Neuronal stem cell (in vitro differentiated cells): ENCODE results near the gene NAT9.

Experiments used
- DNase-seq: peaks from one replicate; pipeline ENCODE4 v3.0.0-alpha.2; 2013; ENCODE audit warnings: low spot score
- H2AFZ ChIP-seq: one replicate; pipeline ENCODE4 v1.6.1; 2013; ENCODE audit warnings: mild to moderate bottlenecking, low read length, inconsistent platforms
- H2AK5ac ChIP-seq: 2 replicates; pipeline ENCODE4 v1.6.1; 2013; ENCODE audit warnings: low read depth, mild to moderate bottlenecking, inconsistent platforms, low read length, moderate library complexity, mixed read lengths
- H2BK120ac ChIP-seq: 2 replicates; pipeline ENCODE4 v1.6.1; 2013; ENCODE audit warnings: low read depth, mild to moderate bottlenecking, inconsistent platforms, low read length, moderate library complexity, mixed read lengths
- H2BK12ac ChIP-seq: one replicate; pipeline ENCODE4 v1.6.1; 2013; ENCODE audit warnings: low read length, inconsistent platforms
- H2BK15ac ChIP-seq: 2 replicates; pipeline ENCODE4 v1.6.1; 2013; ENCODE audit warnings: mild to moderate bottlenecking, low read length, inconsistent platforms, mixed read lengths
- H2BK5ac ChIP-seq: one replicate; pipeline ENCODE4 v1.6.1; 2013; ENCODE audit warnings: inconsistent platforms, mild to moderate bottlenecking, low read length, moderate library complexity
- H3K14ac ChIP-seq: one replicate; pipeline ENCODE4 v1.6.1; 2013; ENCODE audit warnings: low read length, inconsistent platforms
- H3K18ac ChIP-seq: 2 replicates; pipeline ENCODE4 v1.6.1; 2013; ENCODE audit warnings: low read length, inconsistent platforms
- H3K23ac ChIP-seq: 2 replicates; pipeline ENCODE4 v1.6.1; 2013; ENCODE audit warnings: low read depth, mild to moderate bottlenecking, mixed read lengths, low read length, inconsistent platforms; ENCODE audit not compliant: poor library complexity
- H3K27ac ChIP-seq: replicated peaks from 3 replicates; pipeline ENCODE4 v1.5.1; 2013; ENCODE audit warnings: low read length, inconsistent platforms
- H3K27me3 ChIP-seq, 3 experiments: 2 replicates each; pipeline ENCODE4 v1.6.1; 2013; ENCODE audit warnings: low read length in 3 of 3, mild to moderate bottlenecking in 2 of 3, inconsistent platforms in 1 of 3, low read depth in 1 of 3, mixed read lengths in 1 of 3, moderate library complexity in 1 of 3; ENCODE audit not compliant: control insufficient read depth in 3 of 3, insufficient read depth in 3 of 3
- H3K36me3 ChIP-seq, 2 donors: replicated peaks in 1 of 2; 2 replicates each; pipeline ENCODE4 v1.6.1; 2013; ENCODE audit warnings: low read length in 2 of 2; ENCODE audit not compliant: control insufficient read depth in 2 of 2, insufficient read depth in 2 of 2
- H3K4ac ChIP-seq: 2 replicates; pipeline ENCODE4 v1.6.1; 2013; ENCODE audit warnings: inconsistent platforms, mild to moderate bottlenecking, low read length, moderate library complexity
- H3K4me1 ChIP-seq, 2 donors: 1 replicate in 1 of 2; 2 replicates in 1 of 2; pipeline ENCODE4 v1.6.1; 2013; ENCODE audit warnings: low read length in 2 of 2, low read depth in 1 of 2; ENCODE audit not compliant: control insufficient read depth in 2 of 2, insufficient read depth in 1 of 2
- H3K4me2 ChIP-seq: one replicate; pipeline ENCODE4 v1.6.1; 2013; ENCODE audit warnings: mild to moderate bottlenecking, low read length, inconsistent platforms; ENCODE audit not compliant: insufficient read depth, poor library complexity, severe bottlenecking
- H3K4me3 ChIP-seq, 2 donors: 2 replicates each; pipeline ENCODE4 v1.5.1; 2013; ENCODE audit warnings: low read length in 2 of 2, mild to moderate bottlenecking in 2 of 2, inconsistent platforms in 1 of 2, moderate library complexity in 1 of 2
- H3K79me1 ChIP-seq: one replicate; pipeline ENCODE4 v1.6.1; 2013; ENCODE audit warnings: low read depth, mild to moderate bottlenecking, inconsistent platforms, low read length, moderate library complexity
- H3K9ac ChIP-seq: one replicate; pipeline ENCODE4 v1.6.1; 2013; ENCODE audit warnings: mild to moderate bottlenecking, low read depth, low read length, inconsistent platforms; ENCODE audit not compliant: poor library complexity
- H3K9me3 ChIP-seq, 2 donors: replicated peaks in 1 of 2; 2 replicates each; pipeline versions ENCODE3 to v1.6.1; 2013; ENCODE audit warnings: low read length in 2 of 2, mild to moderate bottlenecking in 2 of 2, inconsistent platforms in 1 of 2, low read depth in 1 of 2, mixed read lengths in 1 of 2, moderate library complexity in 1 of 2; ENCODE audit not compliant: control insufficient read depth in 2 of 2, insufficient read depth in 1 of 2
- H4K8ac ChIP-seq: one replicate; pipeline ENCODE4 v1.6.1; 2013; ENCODE audit warnings: low read depth, mild to moderate bottlenecking, inconsistent platforms, low read length, moderate library complexity
- H4K91ac ChIP-seq: one replicate; pipeline ENCODE4 v1.6.1; 2013; ENCODE audit warnings: low read length, low read depth, mild to moderate bottlenecking, inconsistent platforms; ENCODE audit not compliant: poor library complexity
- WGBS, 2 donors: extraction: QIAGEN DNeasy Blood & Tissue Kit; methylation state at CpG; one replicate each; pipeline ENCODE4 v1.1.7; 2013; ENCODE audit warnings: missing lambda C conversion rate in 2 of 2, mixed read lengths in 1 of 2; ENCODE audit not compliant: insufficient read length in 2 of 2, insufficient replicate concordance in 1 of 2; ENCODE audit errors: extremely low coverage in 2 of 2; 5-methylcytosine and 5-hydroxymethylcytosine counted together

The NAT9 gene

GRCh38 chr17:74748529-74749278 lies 27.4 kb downstream of the NAT9 start, which contains the start of gene NHERF1:
Gene NHERF1 (plus strand): TSS chr17:74748628. CDS start chr17:74748847, 219 bp downstream.
- peak within 1 kb of the TSS; percentile 91 for H3K14ac ChIP-seq
- peak within 1 kb of the TSS; percentile 98 for H3K9ac ChIP-seq
- peak within 1 kb of the TSS; percentile 64 for H2BK120ac ChIP-seq
- no peak within 1 kb of the TSS for H2BK12ac ChIP-seq
- H3K18ac ChIP-seq: peak within 1 kb of the TSS; percentile 95
- peaks cover 39 to 44% of the 10 kb centered on the region in 2 donors for H3K4me1 ChIP-seq
- H2BK5ac ChIP-seq: peak within 1 kb of the TSS; percentile 95
- H2AFZ ChIP-seq: peak within 1 kb of the TSS; percentile 86
- no peaks in the 10 kb centered on the region for H3K9me3 ChIP-seq
- H3K4me2 ChIP-seq: peak within 1 kb of the TSS; percentile 89
- no peak within 1 kb of the TSS for H4K91ac ChIP-seq
- peaks cover 17% of the 10 kb centered on the region for H3K79me1 ChIP-seq
- peak within 1 kb of the TSS; percentile 18 for H3K27ac ChIP-seq
- no peaks in the 10 kb centered on the region for H3K27me3 ChIP-seq
- peak within 1 kb of the TSS; percentile 27 for H2BK15ac ChIP-seq
- H3K4me3 ChIP-seq: peak within 1 kb of the TSS; percentile 85 to 95
- peak within 1 kb of the TSS; percentile 79 for H2AK5ac ChIP-seq
- no CpG with 5 or more reads among the region's 90 CpGs for WGBS, 2 donors
- H4K8ac ChIP-seq: no peak within 1 kb of the TSS
- peak within 1 kb of the TSS; percentile 94 for H3K23ac ChIP-seq
- peak; percentile 92 for DNase-seq
- peaks cover 0 to 21% of the 10 kb centered on the region in 2 donors for H3K36me3 ChIP-seq
- H3K4ac ChIP-seq: no peak within 1 kb of the TSS

GRCh38 chr17:74748279-74748528 lies 27.9 kb downstream of the NAT9 start:
- H3K4me2 ChIP-seq: peak overlapping the region; percentile 55

GRCh38 chr17:74746922-74747321 lies 29.2 kb downstream of the NAT9 start:
- no peak for DNase-seq
- H3K27ac ChIP-seq: peak overlapping the region; percentile 50

More at GRCh38 chr17:74748279-74748528, 27.9 kb downstream of the NAT9 start:
- Histone ChIP-seq H3K9ac (no peak overlapping the region), H3K9me3 (no peaks in the 10 kb centered on the region), H4K91ac (no peak overlapping the region), H3K36me3 (peaks cover 0 to 20% of the 10 kb centered on the region in 2 donors), H3K14ac (no peak overlapping the region), H2BK12ac (no peak overlapping the region), H3K4me1 (peaks cover 39 to 44% of the 10 kb centered on the region in 2 donors), H3K4me3 (peak overlapping the region in 1 of 2 donors; percentile 85), H2AFZ (peak overlapping the region; percentile 80), H3K27ac (no peak overlapping the region), H4K8ac (no peak overlapping the region), H3K4ac (no peak overlapping the region), H3K27me3 (no peaks in the 10 kb centered on the region), H3K79me1 (peaks cover 17% of the 10 kb centered on the region), H3K23ac (no peak overlapping the region), H2AK5ac (no peak overlapping the region), H2BK120ac (no peak overlapping the region), H2BK5ac (peak overlapping the region; percentile 60), H3K18ac (no peak overlapping the region), H2BK15ac (no peak overlapping the region)
- DNase-seq: no peak
- no CpG with 5 or more reads among the region's 34 CpGs for WGBS, 2 donors

GRCh38 chr17:74746376-74746775 lies 29.8 kb downstream of the NAT9 start:
- peaks cover 36 to 49% of the 10 kb centered on the region in 2 donors for H3K4me1 ChIP-seq
- H3K23ac ChIP-seq: no peak overlapping the region
- peak overlapping the region; percentile 6 for H2AK5ac ChIP-seq
- DNase-seq: no peak
- peaks cover 12% of the 10 kb centered on the region for H3K79me1 ChIP-seq
- H3K4me3 ChIP-seq: no peak overlapping the region
- no peak overlapping the region for H3K4ac ChIP-seq
- H3K27me3 ChIP-seq: peaks cover 0 to 2% (median 2%) of the 10 kb centered on the region in 3 experiments
- no peak overlapping the region for H2BK15ac ChIP-seq
- H4K8ac ChIP-seq: no peak overlapping the region
- H2BK12ac ChIP-seq: no peak overlapping the region
- peak overlapping the region; percentile 41 for H2AFZ ChIP-seq
- no peaks in the 10 kb centered on the region for H3K9me3 ChIP-seq
- H4K91ac ChIP-seq: no peak overlapping the region
- no peak overlapping the region for H3K14ac ChIP-seq
- H3K9ac ChIP-seq: no peak overlapping the region
- no peak overlapping the region for H3K4me2 ChIP-seq
- H3K18ac ChIP-seq: no peak overlapping the region
- H3K36me3 ChIP-seq: peaks cover 0 to 4% of the 10 kb centered on the region in 2 donors
- peak overlapping the region; percentile 50 for H3K27ac ChIP-seq
- H2BK5ac ChIP-seq: no peak overlapping the region
- H2BK120ac ChIP-seq: no peak overlapping the region
- WGBS, 2 donors: no CpG with 5 or more reads among the region's 5 CpGs

More at GRCh38 chr17:74746922-74747321, 29.2 kb downstream of the NAT9 start:
- Histone ChIP-seq H2AFZ (peak overlapping the region; percentile 41), H3K14ac (no peak overlapping the region), H3K4me1 (peaks cover 39 to 48% of the 10 kb centered on the region in 2 donors), H3K4me3 (no peak overlapping the region), H3K9me3 (no peaks in the 10 kb centered on the region), H4K8ac (no peak overlapping the region), H3K4ac (no peak overlapping the region), H2AK5ac (no peak overlapping the region), H2BK15ac (no peak overlapping the region), H3K23ac (no peak overlapping the region), H4K91ac (no peak overlapping the region), H3K79me1 (peaks cover 17% of the 10 kb centered on the region), H2BK5ac (no peak overlapping the region), H2BK120ac (no peak overlapping the region), H3K27me3 (peaks cover 0 to under 1% (median 0%) of the 10 kb centered on the region in 3 experiments), H3K9ac (no peak overlapping the region), H3K36me3 (peaks cover 0 to 9% of the 10 kb centered on the region in 2 donors), H3K4me2 (no peak overlapping the region), H3K18ac (peak overlapping the region; percentile 78), H2BK12ac (no peak overlapping the region)
- no CpG with 5 or more reads among the region's 6 CpGs for WGBS, 2 donors
